ENCODE data around the gene LCE1E. TPM values are rescaled to one million over a fixed set of nuclear protein-coding genes. Genes with fewer than 3 reads are reported as not detected.

Gene LCE1E
- total RNA-seq, 4 donors from 2014 or later, result not detected

DNA sequence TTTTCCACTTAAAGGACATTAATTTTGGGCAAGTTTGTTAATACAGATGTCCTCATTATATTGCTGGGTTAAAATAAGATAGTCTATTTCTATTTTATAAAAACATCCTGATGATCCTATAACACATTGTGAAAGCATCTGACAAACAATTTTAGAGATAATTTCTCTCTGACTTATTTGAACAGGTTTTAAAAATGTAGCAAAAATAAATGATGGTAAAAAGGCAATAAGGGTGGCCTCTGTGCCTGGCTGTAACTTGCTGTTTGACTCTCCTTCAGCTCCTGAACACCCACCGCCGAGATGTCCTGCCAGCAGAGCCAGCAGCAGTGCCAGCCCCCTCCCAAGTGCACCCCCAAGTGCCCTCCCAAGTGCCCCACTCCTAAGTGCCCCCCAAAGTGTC is 41.1 kb downstream of the LCE1E start, which contains the start of gene LCE1A:
Gene LCE1A, plus strand, starts transcription at position 301 of the 400 bp plus-strand sequence. Its CDS starts 0 bp downstream, at position 301.
- Histone ChIP-seq H3K4me3 (replicated peaks in 1 of 3) (no peak within 1 kb of the TSS), H3K4me1 (no peaks in the 10 kb centered on the region), H3K9me3 (no peaks in the 10 kb centered on the region), H3K27me3 (no peaks in the 10 kb centered on the region), H3K36me3 (no peaks in the 10 kb centered on the region), H3K27ac (no peak within 1 kb of the TSS)
- DNase-seq, result no peak
- TF ChIP-seq, protein P1, sequence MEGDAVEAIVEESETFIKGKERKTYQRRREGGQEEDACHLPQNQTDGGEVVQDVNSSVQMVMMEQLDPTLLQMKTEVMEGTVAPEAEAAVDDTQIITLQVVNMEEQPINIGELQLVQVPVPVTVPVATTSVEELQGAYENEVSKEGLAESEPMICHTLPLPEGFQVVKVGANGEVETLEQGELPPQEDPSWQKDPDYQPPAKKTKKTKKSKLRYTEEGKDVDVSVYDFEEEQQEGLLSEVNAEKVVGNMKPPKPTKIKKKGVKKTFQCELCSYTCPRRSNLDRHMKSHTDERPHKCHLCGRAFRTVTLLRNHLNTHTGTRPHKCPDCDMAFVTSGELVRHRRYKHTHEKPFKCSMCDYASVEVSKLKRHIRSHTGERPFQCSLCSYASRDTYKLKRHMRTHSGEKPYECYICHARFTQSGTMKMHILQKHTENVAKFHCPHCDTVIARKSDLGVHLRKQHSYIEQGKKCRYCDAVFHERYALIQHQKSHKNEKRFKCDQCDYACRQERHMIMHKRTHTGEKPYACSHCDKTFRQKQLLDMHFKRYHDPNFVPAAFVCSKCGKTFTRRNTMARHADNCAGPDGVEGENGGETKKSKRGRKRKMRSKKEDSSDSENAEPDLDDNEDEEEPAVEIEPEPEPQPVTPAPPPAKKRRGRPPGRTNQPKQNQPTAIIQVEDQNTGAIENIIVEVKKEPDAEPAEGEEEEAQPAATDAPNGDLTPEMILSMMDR (IDR thresholded peaks at IDR 0.05), result no peak
- no peak for TF ChIP-seq POLR2A (IDR thresholded peaks at IDR 0.05)
- WGBS, 2 donors, result 61 to 71% methylated on average over 2 of the region's 2 CpGs
- intact Hi-C loops (cut with DNase I), result no loop called here

DNA sequence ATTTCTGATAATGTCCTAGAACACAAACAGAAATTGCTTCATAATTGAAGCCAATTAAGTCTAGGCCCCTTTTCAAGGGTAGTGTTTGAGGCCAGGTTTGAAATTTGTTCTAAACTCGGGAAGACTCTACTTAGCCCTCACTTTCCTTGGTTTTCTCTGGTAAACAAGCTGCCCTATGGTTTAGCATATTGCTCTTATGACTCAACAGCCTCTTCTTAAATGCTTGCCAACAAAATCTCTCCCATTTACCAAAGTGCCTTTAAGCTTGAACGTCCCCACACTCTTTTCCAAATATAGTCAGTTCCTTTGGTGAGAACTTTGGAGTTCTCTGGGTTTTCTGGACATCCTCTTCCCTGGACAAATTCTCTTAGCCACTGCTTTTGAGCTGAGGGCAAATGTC is 50.8 kb downstream of the LCE1E start:
- H3K4me3 ChIP-seq (replicated peaks in 1 of 3), result no peak overlapping the region
- 61% methylated on average over 2 of the region's 2 CpGs for WGBS, 2 donors
- H3K4me1 ChIP-seq, result no peaks in the 10 kb centered on the region
- H3K27me3 ChIP-seq, result no peaks in the 10 kb centered on the region
- H3K36me3 ChIP-seq, result no peaks in the 10 kb centered on the region
- no peaks in the 10 kb centered on the region for H3K9me3 ChIP-seq
- intact Hi-C loops (cut with DNase I), result no loop called here
- TF ChIP-seq, protein P1 (IDR thresholded peaks at IDR 0.05), result no peak
- no peak for TF ChIP-seq POLR2A (IDR thresholded peaks at IDR 0.05)
- H3K27ac ChIP-seq, result no peak overlapping the region
- DNase-seq, result no peak

Other genes with a start within 250 kb of the LCE1E start
- gene LCE3E, start 219.5 kb upstream of the LCE1E start, total RNA-seq, result not detected
- gene LCE3D, start 205.7 kb upstream of the LCE1E start, total RNA-seq, result not detected
- not detected for gene LCE3C, start 186.0 kb upstream of the LCE1E start, total RNA-seq
- not detected for gene LCE3B, start 172.4 kb upstream of the LCE1E start, total RNA-seq
- gene LCE3A, start 163.2 kb upstream of the LCE1E start, total RNA-seq, result not detected
- not detected for gene LCE2D, start 122.9 kb upstream of the LCE1E start, total RNA-seq
- gene LCE2C, start 111.0 kb upstream of the LCE1E start, total RNA-seq, result 10 to 100 TPM in 1 of 4 donors, not detected in 3; 17.6 TPM
- gene LCE2B, start 100.1 kb upstream of the LCE1E start, total RNA-seq, result not detected
- not detected for gene LCE2A, start 87.9 kb upstream of the LCE1E start, total RNA-seq
- not detected for gene LCE4A, start 78.1 kb upstream of the LCE1E start, total RNA-seq
- gene KPRP, start 28.2 kb upstream of the LCE1E start, total RNA-seq, result not detected
- not detected for gene LCE1F, start 11.1 kb upstream of the LCE1E start, total RNA-seq
- gene LCE1D, start 10.5 kb downstream of the LCE1E start, total RNA-seq, result not detected
- gene LCE1C, start 20.4 kb downstream of the LCE1E start, total RNA-seq, result not detected
- not detected for gene LCE1B, start 25.7 kb downstream of the LCE1E start, total RNA-seq
- gene LCE1A, start 41.2 kb downstream of the LCE1E start, total RNA-seq, result not detected
- not detected for gene LCE6A, start 56.6 kb downstream of the LCE1E start, total RNA-seq
- not detected for gene LCE7A, start 73.7 kb downstream of the LCE1E start, total RNA-seq
- 1 to 10 TPM in 1 of 4 donors, not detected in 3; 2.6 TPM for gene SMCP, start 92.1 kb downstream of the LCE1E start, total RNA-seq
- not detected for gene IVL, start 122.3 kb downstream of the LCE1E start, total RNA-seq
- gene SPRR5, start 160.9 kb downstream of the LCE1E start, total RNA-seq, result not detected
- not detected for gene SPRR4, start 184.4 kb downstream of the LCE1E start, total RNA-seq
- not detected for gene SPRR1A, start 197.8 kb downstream of the LCE1E start, total RNA-seq
- gene SPRR3, start 215.5 kb downstream of the LCE1E start, total RNA-seq, result not detected
- not detected for gene SPRR1B, start 244.9 kb downstream of the LCE1E start, total RNA-seq